Lower leg skin (tissue), 4 donors: ENCODE measurements around the gene C19orf47. TPM values are rescaled to one million over a fixed set of nuclear protein-coding genes. Genes with fewer than 3 reads are reported as not detected.

Experiments
- DNase-seq, 2 donors: peaks; one replicate each; pipeline ENCODE4 v3.0.0-alpha.2; 2019; ENCODE audit warnings: low spot score in 2 of 2
- H3K4me3 ChIP-seq: fragments of 200-600 bp; sonication (generic); 2 replicates; pipeline ENCODE4 v1.5.1; 2017; ENCODE audit warnings: mild to moderate bottlenecking, low read depth; ENCODE audit not compliant: poor library complexity, severe bottlenecking
- POLR2A ChIP-seq, 2 donors: fragments of 450-650 bp; IDR thresholded peaks; one replicate each; pipeline ENCODE4 v1.6.1; 2016 to 2017; ENCODE audit warnings: antibody characterized with exemption in 2 of 2, mild to moderate bottlenecking in 1 of 2, moderate library complexity in 1 of 2
- WGBS, 2 donors: methylation state at CpG; one replicate each; pipeline ENCODE4 v1.1.5; 2018; 5-methylcytosine and 5-hydroxymethylcytosine counted together
- intact Hi-C: fragments of 100-400 bp; cut with DNase I; formaldehyde crosslinking; loops from one replicate; pipeline ENCODE4 v1.15.0; 2023; ENCODE audit warnings: low total_unique reads
- total RNA-seq, 4 donors: library from RNA; depleted of rRNA; stranded (reverse); fragments of >200 nt; gene quantifications; one replicate each; pipeline ENCODE4 v1.1.0, GENCODE V29; 2016
- TF ChIP-seq, protein P1 (sequence below), 3 donors: fragments of 450-650 bp; IDR thresholded peaks; one replicate each; pipeline ENCODE4 v1.5.1; 2016; ENCODE audit warnings: antibody characterized with exemption in 3 of 3, mild to moderate bottlenecking in 3 of 3, moderate library complexity in 2 of 3

The C19orf47 gene
- total RNA-seq, 4 donors from 2014 or later: 10.5 to 29.5 (median 13.1) TPM

DNA sequence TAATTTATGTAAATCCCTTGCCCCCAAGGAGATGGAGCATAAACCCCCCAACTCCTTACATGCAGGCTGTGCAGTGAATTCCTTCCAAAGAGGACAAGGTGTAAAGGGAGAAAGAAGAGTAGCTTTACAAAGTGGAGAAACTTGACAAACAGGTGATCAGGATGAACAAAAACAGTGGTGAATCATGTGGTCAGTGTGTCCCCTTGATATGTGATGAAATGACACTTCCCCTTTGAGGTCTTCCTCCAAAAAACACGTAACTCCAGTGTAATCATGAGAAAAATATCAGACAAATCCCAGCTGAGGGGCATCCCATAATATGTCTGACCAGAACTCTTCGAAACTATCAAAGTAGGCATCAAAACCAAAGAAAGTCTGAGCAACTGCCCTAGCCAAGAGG lies 33.5 kb downstream of the C19orf47 start:
- WGBS, 2 donors: 86 to 87% methylated on average over 2 of the region's 2 CpGs
- DNase-seq: no peak
- TF ChIP-seq, protein P1, sequence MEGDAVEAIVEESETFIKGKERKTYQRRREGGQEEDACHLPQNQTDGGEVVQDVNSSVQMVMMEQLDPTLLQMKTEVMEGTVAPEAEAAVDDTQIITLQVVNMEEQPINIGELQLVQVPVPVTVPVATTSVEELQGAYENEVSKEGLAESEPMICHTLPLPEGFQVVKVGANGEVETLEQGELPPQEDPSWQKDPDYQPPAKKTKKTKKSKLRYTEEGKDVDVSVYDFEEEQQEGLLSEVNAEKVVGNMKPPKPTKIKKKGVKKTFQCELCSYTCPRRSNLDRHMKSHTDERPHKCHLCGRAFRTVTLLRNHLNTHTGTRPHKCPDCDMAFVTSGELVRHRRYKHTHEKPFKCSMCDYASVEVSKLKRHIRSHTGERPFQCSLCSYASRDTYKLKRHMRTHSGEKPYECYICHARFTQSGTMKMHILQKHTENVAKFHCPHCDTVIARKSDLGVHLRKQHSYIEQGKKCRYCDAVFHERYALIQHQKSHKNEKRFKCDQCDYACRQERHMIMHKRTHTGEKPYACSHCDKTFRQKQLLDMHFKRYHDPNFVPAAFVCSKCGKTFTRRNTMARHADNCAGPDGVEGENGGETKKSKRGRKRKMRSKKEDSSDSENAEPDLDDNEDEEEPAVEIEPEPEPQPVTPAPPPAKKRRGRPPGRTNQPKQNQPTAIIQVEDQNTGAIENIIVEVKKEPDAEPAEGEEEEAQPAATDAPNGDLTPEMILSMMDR (IDR thresholded peaks at IDR 0.05): no peak
- TF ChIP-seq POLR2A (IDR thresholded peaks at IDR 0.05): no peak
- intact Hi-C loops: loop anchor here (10.0 kb wide), 1 partner anchor 210 kb away; no protein-coding TSS in a partner anchor
- no peak overlapping the region for H3K4me3 ChIP-seq

DNA sequence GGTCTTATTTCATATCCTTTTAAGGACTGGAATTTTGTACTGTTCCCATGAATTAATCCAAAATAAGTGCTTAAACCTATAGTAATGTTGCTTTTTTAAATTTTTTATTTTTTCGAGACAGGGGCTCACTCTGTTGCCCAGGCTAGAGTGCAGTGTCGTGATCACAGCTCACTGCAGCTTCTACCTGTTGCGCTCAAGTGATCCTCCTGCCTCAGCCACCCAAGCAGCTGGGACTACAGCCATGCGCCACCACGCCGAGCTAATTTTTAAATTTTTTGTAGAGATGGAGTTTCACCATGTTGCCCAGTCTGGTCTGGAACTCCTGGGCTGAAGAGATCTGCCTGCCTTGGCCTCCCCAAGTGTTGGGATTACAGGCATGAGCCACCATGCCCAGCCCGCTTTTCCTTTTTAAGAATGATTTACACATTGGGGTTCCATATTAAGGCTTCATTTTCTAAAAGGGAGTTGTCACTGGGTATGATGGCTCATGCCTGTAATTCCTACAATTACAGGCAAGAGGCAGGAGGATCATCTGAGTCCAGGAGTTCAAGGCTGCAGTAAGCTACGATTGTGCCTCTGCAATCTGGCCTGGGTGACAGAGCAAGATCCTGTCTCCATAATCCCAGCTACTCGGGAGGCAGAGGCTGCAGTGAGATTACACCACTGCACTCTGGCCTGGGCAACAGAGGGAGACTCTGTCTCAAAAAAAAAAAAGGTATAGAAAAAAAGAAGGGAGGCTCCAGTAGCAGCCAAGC lies 34.8 kb downstream of the C19orf47 start:
- no peak for DNase-seq
- TF ChIP-seq POLR2A (IDR thresholded peaks at IDR 0.05): no peak
- TF ChIP-seq, protein P1 (IDR thresholded peaks at IDR 0.05): no peak
- no peak overlapping the region for H3K4me3 ChIP-seq
- intact Hi-C loops: loop anchor here (10.0 kb wide), 1 partner anchor 211 kb away; no protein-coding TSS in a partner anchor
- 93 to 95% methylated on average over 9 of the region's 9 CpGs for WGBS, 2 donors

DNA sequence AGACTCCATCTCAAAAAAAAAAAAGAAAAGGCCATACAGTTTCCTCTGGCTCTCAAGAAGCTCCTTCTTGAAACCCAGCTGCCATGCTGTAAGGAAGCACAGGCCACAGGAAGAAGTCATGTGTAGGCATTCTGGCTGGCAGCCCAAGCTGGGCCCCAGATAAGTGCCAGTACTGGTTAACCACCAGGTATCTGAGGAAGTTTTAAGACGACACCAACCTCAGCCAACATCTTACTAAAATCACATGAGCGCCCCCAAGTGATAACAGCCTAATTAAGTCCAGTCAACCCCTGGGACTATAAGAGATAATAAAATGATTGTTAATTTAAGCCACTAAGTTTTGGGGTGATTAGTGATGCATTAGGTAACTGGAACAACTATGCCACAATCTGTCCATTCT lies 35.7 kb downstream of the C19orf47 start:
- no peak overlapping the region for H3K4me3 ChIP-seq
- WGBS, 2 donors: 80 to 81% methylated on average over 2 of the region's 2 CpGs
- intact Hi-C loops: loop anchor here (10.0 kb wide), 1 partner anchor 212 kb away; no protein-coding TSS in a partner anchor
- no peak for DNase-seq
- TF ChIP-seq, protein P1 (IDR thresholded peaks at IDR 0.05): no peak
- TF ChIP-seq POLR2A (IDR thresholded peaks at IDR 0.05): no peak

DNA sequence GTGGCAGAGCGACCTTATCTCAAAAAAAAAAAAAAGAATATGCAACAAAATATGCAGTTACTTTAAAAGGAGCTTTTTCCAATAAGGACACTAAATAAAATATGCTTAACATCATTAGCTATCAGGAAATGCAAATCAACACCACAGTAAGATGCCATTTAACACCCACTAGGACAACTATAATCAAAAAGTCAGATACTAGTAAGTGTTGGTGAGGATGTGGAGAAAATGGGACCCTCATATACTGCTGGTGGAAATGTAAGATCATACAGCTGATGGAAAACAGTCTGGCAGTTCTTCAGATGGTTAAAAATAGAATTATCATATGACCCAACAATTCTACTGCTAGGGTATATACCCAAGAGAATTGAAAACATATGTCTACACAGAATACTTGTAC lies 38.5 kb downstream of the C19orf47 start:
- no peak for TF ChIP-seq POLR2A (IDR thresholded peaks at IDR 0.05)
- TF ChIP-seq, protein P1 (IDR thresholded peaks at IDR 0.05): no peak
- WGBS, 2 donors: 91 to 95% methylated on average over 1 of the region's 1 CpG
- DNase-seq: no peak
- intact Hi-C loops: loop anchor here (10.0 kb wide), 1 partner anchor 215 kb away; no protein-coding TSS in a partner anchor
- H3K4me3 ChIP-seq: no peak overlapping the region

DNA sequence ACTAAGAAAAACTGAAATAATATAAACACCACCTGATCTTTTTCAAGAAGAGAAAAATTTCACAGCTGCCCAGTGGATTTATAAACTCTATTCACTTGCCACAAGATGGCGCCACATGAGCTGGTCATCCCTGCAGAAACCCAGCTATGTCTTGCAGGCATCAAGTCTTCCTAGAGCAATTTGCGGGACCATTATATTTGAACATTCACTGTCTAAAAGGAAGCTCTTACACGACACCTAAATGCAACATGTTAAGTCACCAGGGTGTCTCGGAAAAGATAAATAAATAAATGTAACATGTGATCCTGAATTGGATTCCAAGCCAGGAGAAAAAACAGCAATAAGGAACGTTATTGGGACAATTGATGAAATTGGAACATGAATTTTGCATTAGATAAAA lies 42.8 kb downstream of the C19orf47 start:
- DNase-seq: peak; percentile 64 to 93
- WGBS, 2 donors: 6 to 8% methylated on average over 5 of the region's 5 CpGs
- intact Hi-C loops: no loop called here
- H3K4me3 ChIP-seq: no peak overlapping the region
- TF ChIP-seq, protein P1 (IDR thresholded peaks at IDR 0.05): no peak
- TF ChIP-seq POLR2A (IDR thresholded peaks at IDR 0.05): no peak
